GM21390 (cell line): ENCODE measurements around the gene MAP3K5.
A peak's percentile ranks its signal among the peaks of the same experiment; 100 is the strongest.
"Not testable (repeated sequence)": the region's sequence is repeated elsewhere in the genome, so short reads cannot be mapped to it uniquely, and the experiment has no call there.

Source experiments
- ATAC-seq: cut with Tn5 transposase; IDR thresholded peaks from one replicate; pipeline ENCODE4 v1.9.1; 2021; ENCODE audit not compliant: unreplicated experiment

Gene MAP3K5

GRCh38 chr6:136772685-136773472 lies 19.4 kb downstream of the MAP3K5 start:
- peak; percentile 78 for ATAC-seq

DNA sequence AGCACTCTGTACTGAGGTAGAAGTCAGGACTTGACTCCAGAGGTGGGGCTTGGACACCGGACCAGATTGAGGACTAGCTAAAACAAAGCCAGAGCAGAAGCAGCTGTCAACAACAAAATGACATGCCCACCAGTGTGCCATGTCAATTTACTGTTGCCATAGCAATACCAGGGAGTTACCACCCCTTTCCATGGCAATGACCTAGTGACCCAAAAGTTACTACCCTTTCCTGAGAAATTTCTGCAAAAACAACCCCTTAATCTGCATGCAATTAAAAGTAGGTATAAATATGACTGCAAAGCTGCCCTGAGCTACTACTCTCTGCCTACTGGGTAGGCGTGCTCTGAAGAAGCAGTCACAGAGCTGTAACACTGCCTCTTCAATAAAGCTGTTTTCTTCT lies 21.0 kb downstream of the MAP3K5 start:
- ATAC-seq: no peak

DNA sequence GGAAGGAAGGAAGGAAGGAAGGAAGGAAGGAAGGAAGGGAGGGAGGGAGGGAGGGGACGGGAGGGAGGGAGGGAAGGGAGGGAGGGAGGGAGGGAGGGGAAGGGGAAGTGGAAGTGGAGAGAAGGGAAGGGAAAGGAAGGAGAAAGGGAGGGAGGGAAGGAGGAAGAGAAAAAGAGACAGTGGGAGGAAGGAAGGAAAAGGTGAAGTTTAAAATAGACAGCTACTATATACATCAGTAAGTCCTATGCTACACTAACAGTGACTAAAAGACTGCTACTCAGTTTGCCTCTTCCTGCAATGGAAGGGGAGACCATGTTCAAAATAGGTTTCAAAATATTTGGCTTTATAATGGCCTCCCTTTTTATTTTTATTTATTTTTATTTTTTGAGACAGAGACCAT lies 22.5 kb downstream of the MAP3K5 start:
- no peak for ATAC-seq

DNA sequence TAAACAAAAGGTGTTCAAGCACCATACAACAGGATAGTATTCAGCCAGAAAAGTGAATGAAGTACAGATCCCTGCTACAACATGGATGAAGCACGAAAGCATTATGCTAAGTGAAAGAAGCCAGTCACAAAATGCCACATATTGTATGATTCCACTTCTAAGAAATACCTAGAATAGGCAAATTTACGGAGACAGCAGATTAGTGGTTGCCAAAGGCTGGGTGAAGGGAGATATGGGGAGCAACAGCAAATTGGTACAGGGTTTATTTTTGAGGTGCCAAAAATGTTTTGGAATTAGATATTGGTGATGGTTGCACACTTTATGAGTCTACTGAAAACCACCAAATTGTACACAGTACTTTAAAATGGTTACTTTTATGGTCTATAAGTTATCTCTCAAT lies 23.2 kb downstream of the MAP3K5 start:
- no peak for ATAC-seq

DNA sequence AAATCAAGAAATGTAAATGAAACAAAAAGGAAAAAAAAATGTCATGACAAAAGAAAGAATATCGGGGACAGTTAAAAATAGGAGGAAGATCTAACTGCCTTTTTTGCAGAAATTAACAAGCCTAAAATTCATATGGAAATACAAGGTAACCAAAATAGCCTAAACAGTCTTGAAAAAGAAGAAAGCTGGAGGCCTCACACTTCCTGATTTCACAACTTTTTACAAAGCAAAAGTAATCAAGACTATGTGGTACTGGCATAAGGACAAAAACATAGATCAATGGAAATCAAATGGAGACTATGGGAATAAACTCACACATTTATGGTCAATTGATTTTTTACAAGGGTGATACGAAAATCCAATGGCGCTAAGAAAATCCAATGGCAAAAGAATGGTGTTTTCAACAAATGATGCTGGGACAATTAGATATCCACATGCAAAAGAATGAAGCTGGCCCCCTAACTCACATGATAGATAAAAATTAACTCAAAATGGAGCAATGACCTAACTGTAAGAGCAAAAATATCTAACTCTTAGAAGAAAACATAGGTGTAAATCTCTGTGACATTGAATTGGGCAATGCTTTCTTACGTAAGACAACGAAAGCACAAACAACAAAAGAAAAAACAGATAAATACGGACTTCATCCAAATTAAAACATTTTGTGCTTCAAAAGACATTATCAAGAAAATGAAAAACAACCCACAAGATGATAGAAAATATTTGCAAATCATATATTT lies 24.5 kb downstream of the MAP3K5 start:
- no peak for ATAC-seq

DNA sequence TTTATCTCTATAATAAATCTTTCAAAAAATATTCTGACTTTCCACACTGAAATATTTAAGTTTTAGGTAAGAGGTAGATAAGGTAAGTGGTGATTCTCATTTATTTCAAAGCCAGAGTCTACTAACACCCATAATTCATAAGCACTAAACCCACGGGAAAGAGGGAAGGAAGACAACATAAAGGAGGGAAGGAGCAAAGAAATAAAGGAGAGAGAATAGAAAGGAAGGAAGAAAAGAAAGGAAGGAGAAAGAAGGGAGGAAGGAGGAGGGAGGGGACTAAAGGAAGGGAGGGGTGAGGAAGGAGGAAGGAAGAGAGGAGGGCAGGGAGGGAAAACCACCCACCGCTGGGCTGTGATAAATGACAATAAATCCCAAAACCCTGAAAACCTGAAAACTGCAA lies 25.2 kb downstream of the MAP3K5 start:
- no peak for ATAC-seq

GRCh38 chr6:136766274-136766673 lies 26.0 kb downstream of the MAP3K5 start:
- no peak for ATAC-seq

- peak; percentile 44 for ATAC-seq
Measured at GRCh38 chr6:136764517-136764993, 27.7 kb downstream of the MAP3K5 start.

DNA sequence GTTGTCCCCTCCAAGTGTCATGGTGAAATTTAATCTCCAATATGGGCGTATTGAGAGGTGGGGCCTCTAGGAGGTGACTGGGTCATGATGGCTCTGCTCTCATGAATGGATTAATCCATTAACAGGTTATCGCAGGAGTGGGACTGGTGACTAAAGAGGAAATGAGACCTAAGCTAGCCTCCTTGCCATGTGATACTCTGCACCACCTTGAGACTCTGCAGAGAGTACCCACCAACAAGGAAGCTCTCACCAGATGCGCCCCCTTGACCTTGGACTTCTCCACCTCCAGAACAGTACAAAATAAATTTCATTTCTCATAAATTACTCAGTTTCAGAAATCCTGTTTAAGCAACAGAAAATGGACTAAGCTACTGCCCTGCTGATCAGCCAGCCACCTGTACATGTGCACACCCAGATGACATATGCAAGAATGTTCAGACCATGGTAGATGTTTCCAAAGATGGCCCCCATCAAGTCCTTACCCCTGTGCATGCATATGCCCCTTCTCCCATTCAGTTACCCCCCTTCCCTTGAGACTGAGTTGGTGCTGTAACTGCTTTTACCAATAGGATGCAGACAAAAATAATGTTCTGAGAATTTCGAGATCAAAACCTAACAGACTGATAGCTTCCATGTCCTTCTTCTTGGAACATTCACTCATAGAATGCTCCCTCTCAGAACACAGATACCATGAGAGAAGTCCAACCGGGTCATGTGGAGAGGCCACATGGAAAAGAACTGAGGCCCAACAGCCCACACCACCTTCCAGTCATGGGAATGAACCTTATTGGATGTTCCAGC lies 28.4 kb downstream of the MAP3K5 start:
- ATAC-seq: peak; percentile 35

- peak; percentile 38 for ATAC-seq
Measured at GRCh38 chr6:136763255-136763654, 29.0 kb downstream of the MAP3K5 start.

DNA sequence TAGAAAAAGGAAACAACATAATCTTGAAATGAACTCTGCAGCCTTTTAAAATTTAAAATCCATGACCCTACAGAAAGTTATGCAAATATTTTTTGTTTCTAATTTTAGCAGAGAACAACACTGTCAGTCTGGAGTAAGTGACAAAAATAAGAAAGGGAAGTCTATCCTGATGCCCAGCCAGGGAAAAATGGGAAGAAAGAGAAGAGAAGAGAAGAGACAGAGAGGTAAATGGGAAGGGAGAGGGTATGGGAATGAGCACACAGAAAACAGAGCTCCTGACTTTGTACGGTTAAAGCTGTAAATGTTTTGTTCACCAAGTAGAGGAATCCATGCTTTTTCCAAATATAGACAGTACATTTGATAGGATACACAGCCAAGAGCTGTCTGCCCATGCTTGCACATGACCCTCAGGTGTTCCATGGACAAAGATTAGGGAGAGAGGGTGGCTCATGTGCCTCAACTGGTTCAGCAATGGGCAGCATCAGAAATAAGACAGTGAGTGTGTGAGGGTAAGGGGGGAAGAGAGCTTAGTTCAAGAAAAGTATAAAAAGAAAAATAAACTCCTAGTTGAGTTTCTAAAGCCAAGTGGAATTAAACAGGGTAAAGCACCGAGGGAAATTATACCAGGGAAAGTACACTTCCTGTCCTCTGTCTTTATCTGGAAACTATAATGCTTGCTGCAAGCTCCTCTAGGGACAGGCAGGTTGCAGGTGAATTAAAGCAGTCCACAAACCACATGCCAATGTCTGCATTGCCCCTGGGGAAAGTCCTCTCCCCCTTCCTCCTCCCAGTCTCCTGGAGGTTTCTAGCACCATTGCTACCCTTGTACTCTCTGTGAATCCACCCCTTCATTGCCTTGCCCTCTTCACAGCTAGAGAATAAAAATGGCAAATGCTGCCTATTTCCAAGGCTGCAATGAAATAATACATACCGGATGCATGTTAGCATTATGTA lies 30.0 kb downstream of the MAP3K5 start:
- no peak for ATAC-seq

DNA sequence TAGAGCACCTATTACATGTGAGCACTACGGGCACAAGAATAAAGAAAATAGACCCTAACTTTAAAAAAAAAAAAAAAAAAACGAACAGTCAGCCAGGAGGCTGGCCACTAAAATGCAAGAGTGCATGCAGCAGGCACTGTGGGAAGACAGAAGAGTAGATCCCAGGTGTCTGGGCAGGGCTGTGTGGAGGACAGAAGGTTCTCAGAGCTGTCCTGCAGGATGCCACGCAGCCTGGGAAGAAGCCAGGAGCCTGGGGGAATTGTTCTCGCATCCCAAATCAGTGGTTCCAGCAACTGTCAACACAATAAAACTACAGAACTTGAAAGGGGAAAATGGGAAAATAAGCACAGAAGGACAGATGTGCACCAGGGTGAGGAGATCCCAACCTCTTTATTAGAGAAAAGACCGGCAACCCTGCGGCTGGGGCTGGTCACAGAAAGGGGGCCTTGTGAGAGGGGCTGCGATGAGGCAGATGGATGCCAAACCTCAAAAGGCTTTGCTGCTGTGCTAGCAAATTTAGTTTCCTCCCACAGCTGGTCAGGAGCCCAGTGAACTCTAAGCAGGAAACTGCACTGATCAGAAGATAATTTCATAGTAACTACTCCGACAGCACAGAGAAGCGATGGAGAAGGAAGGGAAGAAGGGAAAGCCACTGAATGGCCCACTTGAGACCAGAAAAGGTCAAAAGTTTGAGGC lies 30.9 kb downstream of the MAP3K5 start:
- peak; percentile 18 for ATAC-seq

GRCh38 chr6:136760781-136761180 lies 31.5 kb downstream of the MAP3K5 start:
- not testable (repeated sequence) for ATAC-seq

- ATAC-seq: no peak
Measured at GRCh38 chr6:136757150-136757549, 35.1 kb downstream of the MAP3K5 start.

DNA sequence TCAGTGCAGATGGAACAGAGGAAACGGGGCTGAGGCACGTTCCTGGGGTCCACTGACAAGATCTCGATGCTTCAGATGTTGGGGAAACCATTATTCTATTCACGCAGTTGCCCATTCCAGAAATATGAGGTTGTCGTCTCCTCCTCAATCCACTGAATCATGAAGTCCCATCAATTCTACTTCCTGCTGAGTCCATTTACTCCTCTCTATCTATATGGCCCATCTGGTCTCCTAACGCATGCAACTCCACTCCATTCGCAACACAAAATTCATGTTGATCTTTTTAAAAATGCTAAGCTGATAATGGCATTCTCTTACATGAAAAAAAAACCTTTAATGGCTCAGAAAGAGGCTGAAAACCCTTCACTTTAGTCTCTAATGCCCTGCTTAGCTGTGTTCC lies 37.5 kb downstream of the MAP3K5 start:
- ATAC-seq: no peak

DNA sequence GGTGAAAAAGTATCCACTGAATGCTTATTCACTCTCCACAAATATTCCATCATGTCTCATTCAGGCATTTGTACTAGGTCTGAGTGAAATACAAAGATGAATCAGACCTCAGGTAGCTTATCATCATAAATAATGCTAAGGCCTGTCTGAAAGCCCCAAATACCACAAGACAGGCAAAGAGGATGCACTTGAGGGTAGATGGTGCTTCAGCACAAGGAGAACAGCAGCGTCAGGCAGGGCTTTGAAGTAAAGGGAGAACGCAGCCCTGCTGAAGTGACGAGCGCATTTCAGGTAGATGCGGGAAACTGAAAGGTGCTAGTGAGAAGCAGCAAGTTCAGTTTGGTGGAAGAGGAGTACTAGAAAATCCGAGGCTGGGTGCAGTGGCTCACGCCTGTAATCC lies 38.7 kb downstream of the MAP3K5 start:
- no peak for ATAC-seq

DNA sequence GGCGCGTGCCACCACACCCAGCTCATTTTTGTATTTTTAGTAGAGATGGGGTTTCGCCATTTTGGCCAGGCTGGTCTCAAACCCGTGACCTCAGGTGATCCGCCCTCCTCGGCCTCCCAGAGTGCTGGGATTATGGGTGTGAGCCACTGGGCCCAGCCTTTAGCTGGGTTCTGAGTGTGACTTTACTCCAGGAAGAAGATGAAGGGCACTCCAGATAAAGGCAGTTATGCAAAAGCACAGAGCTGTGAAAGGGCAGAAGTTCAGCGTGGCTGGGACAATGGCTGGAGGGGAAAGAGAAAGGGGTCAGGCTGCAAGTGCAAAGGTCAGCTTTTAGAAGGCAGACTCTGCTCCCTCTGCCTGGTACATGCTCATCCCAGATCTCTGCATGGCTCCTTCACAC lies 39.7 kb downstream of the MAP3K5 start:
- ATAC-seq: peak; percentile 26

DNA sequence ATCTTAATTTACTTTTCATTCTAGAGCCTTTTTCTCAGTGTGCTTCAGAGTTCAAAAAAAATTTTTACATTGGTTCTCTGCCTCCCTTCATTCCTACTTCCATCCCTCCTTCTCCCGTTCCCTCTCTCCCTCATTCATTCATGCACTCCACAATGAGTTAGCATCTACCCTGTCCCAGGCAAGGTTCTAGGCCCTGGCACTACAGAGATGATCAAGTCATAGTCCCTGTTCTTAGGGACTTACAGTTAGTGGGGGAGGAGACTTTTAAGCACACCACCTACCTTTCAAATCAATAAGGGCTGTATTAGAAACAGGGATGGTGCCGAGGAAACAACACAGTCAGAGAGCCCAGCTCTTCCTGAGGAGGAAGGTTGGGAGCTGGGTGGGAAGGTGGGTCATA lies 40.3 kb downstream of the MAP3K5 start:
- no peak for ATAC-seq

DNA sequence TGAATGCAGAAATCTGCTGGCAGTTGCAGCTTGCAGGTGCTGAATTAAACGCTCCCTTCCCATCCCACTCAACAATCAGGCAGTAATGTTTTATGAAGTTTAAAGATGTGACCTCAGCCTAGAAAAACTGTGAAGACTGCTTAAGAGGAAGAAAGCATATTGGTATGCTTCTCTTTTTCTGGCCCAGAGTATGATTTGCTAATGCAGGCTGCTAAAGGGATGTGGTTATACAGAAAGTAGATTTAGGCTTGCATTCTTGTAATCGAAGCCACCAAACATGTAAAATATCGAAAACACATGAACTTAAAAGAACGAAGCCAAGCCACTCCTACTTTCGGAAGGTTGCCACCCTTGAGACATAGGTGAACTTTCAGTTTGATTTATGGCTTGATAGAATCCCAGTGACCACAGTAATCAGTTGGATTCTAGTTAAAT lies 40.7 kb downstream of the MAP3K5 start:
- ATAC-seq: peak; percentile 95
